HG03439 (cell line): ENCODE results near the gene FNIP1.
"Not testable (repeated sequence)": the region's sequence is repeated elsewhere in the genome, so short reads cannot be mapped to it uniquely, and the experiment has no call there.

Experiments used
- ATAC-seq: cut with Tn5 transposase; IDR thresholded peaks from one replicate; pipeline ENCODE4 v1.9.1; 2021; ENCODE audit warnings: mild to moderate bottlenecking, moderate library complexity; ENCODE audit not compliant: unreplicated experiment

The FNIP1 gene

DNA sequence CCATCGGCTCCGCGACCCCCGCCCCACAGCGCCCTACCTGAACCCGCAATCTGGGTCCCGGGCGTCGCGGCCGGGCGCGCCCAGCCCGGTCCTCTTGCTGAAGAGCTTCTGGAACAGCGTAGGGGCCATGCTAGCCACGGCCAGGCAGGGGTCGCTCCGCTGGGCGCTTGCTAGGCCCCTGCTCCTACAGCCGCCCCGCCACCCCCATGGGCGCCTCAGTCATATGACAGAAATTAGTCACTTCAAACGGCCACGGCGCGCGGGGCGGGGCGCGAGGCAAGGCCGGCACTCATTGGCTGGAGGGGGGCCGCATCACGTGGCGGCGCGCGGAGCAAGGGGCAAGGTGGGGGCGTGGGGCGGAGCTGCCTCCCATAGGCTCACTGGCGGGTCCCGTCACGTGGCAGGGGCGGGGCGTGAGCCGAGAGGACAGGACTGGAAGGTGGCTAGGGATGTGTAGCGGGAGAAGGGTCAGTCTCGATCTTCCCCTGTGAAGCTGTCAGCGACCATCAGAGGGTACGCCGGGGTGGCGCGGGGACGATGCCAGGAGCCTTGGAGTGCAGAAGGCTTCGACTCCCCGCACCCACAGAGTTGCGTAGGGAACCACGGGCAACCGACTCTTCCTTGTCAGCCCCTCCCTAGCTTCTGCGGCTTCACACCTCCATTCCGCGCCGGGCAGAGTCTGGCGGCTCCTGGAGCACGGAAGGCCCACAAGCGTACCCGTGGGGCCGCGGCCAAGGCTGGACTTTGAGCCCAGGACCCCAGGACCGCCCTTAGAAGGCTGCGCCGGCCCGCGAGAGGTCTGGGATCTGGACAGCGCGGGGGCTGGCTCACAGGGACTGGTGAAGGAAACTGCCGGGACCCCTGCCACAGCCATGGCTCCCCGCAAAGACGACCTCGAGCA, at the start of gene FNIP1:
Gene FNIP1 (minus strand): TSS at position 225 of the 901 bp plus-strand sequence. CDS start 96 bp downstream, at position 129.
- ATAC-seq: peak; percentile 93

DNA sequence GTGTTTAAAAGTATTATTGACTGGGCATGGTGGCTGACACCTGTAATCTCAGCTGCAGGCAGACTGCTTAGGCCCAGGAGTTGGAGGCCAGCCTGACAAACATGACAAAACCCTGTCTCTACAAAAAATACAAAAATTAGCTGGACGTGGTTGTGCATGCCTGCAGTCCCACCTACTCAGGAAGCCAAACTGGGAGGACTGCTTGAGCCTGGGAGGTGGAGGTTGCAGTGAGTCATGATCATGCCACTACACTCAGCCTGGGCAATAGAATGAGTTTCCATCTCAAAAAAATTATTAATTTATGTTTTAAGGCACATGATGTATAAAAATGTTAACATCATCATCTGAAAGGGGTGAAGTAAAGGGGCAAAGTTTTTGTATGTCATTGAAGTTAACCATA, 49.7 kb upstream of the FNIP1 start:
- ATAC-seq: no peak

DNA sequence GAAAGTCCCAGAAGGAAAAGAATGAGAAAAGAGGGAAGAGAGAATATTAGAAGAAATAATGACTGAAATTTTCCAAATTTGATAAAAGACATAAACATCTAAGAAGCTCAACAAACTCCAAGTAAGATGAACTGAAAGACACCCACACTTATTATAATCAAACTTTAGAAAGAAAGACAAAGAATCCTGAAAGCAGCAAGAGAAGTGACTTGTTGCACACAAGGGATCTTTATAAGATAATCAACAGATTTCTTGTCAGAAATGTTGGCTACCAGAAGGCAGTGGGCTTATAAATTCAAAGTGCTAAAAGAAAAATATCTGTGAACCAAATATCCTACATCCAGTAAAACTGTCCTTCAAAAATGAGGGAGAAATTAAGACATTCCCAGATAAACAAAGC, 49.0 kb upstream of the FNIP1 start:
- ATAC-seq: no peak

DNA sequence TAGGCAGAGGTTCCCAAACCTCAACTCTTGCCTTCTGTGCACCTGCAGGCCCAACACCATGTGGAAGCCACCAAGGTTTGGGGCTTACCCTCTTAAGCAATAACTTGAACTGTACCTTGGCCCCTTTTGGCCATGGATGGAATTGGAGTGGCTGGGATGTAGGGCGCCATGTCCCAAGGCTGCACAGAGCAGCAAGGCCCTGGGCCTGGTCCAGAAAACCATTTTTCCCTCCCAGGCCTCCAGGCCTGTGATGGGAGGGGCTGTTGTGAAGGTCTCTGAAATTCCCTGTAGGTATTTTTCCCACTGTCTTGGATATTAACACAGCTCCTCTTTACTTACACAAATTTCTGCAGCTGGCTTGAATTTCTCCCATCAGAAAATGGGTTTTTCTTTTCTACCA, 46.2 kb upstream of the FNIP1 start:
- ATAC-seq: not testable (repeated sequence)

DNA sequence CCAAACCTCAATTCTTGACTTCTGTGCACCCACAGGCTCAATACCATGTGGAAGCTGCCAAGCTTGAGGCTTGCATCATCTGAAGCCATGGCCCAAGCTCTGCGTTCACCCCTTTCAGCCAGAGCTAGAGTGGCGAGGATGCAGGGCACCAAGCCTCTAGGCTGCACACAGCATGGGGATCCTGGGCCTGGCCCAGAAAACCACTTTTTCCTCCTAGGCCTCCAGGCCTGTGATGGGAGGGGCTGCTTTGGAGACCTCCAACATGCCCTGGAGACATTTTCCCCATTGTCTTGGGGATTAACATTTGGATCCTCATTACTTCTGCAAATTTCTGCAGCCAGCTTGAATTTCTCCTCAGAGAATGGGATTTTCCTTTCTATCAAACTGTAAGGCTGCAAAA, 35.9 kb upstream of the FNIP1 start:
- ATAC-seq: not testable (repeated sequence)

DNA sequence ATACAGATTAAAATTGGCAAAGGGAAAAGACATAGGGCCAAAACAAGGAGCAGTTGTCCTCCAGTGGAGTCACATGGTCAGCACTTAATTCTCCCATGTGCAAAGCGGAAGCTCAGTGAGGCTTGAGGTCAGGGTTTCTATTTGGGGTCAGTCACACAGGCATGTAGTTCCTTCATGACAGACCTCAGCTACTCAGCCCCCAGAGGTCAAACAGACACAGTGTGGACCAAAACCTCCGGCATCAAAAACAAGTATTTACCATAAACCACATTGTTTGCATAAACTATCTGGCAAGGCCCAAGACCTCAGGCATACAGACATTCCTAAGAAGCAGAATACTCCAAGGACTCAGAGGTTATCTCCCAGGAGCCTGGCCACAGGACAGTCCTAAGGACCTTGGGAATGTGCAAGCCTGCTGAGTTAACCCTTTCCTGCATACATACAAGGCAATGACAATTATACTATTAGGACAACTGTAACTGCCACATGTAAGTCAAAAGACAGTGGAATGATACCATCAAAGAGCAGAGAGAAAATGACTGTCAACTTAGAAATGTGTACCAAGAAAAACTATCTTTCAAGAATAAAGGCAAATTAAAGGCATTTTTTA, 28.7 kb upstream of the FNIP1 start:
- ATAC-seq: peak; percentile 89

DNA sequence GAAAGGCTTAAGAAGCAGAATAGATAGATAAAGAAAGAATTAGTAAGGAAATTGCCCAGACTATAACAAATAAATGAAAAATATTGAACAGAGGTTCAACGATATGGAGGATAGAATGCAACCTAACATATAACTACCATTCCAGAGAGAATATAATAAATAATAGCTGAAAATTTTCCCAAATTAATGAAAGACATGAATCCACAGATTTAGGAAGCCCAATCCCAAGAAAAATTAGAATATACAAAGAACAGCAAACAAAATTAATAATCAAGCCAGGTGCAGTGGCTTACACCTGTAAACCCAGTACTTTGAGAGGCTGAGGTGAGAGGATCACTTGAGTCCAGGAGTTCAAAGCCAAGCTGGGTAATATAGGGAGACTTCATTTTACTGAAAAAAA, 27.8 kb upstream of the FNIP1 start:
- ATAC-seq: no peak

DNA sequence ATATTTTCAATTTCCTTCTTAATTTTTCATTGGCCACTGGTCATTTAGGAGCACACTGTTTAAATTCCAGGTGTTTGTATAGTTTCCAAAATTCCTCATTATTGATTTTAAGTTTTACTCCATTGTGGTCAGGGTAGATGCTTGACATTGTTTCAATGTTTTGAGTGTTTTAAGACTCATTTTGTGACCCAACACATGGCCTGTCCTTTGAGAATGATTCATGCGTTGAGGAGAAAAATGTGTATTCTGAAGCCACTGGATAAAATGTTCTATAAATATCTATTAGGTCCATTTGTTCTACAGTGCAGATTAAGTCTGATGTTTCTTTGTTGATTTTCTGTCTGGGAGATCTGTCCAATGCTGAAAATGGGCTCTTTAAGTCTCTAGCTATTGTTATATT, 24.4 kb upstream of the FNIP1 start:
- no peak for ATAC-seq

DNA sequence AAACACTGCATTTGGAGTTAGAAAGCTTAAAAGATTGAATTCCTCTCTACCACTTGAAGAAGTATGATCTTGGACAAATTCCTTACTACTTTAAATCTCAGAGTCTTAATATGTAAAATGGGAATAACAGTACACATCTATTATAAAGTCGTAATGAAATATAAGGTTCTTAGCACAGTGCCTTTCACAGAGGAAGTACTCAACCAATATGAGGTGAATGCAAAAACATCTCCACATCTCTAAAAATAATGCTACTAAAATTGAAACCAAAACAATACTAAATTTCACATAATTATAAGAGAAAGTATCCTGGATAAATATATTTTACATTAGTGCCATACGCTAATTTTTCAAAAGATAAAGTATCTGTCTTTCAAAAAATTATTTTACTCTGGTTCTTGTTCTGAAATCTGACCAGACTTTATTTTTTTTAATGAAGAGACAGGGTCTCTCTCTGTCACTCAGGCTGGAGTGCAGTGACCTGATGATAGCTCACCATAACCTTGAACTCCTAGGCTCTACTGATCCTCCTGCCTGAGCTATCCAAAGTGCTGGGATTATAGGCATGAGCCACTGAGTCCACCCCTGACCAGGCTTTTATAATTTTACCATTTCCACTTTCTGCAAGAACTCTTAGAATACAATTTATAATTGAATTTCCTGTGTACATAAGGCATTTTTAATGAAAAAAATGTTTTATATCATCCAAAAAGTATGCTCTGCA, 21.3 kb upstream of the FNIP1 start:
- ATAC-seq: no peak

DNA sequence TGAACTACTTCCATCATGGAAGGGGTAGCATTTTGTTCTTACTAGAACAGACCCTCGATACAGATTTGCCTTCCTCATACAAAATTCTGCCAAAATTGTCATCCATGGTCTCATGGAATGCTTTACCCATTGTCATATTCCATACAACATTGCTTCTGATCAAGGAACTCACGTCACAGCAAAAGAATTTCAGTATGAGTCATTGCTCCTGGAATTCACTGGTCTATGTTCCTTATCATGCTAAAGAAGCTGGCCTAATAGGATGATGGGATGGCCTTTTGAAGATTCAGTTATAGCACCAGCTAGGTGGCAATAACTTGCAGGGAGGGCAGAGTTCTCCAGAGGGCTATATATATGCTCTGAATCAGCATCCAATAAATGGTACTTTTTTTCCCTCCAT, 18.2 kb upstream of the FNIP1 start:
- no peak for ATAC-seq

DNA sequence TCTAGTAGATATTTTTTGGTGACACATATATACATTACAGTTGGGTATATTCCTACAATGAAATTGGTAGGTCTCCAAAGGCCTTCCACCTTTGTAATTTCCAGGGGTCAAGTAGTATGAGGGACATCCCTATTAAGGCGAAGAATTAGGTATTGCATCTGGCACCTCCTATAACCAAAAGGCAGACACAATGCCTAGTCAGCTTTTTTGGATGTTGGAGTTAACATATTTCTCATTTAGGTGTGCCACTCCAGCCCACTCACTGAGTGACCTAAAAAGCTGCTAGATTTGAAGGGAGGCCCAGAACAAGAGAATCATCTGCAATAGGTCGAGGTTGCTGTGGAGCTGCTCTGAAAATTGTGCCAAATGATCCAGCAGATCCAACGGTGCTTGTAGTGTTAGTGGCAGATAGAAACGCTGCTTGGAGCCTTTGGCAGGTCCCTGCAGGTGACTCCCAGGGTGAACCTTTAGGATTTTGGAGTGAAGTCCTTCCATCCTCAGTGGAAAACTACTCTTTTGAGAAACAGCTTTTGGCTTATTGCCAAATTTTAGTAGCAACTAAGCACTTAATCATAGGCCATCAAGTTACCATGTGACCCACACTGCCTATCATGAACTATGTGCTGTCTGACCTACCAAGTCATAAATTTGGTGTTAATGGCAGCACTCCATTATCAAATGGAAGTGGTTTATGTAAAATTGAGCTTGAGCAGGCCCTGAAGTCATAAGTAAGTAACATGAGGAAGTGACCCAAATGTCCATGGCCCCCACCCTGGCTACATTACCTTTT, 15.7 kb upstream of the FNIP1 start:
- no peak for ATAC-seq

DNA sequence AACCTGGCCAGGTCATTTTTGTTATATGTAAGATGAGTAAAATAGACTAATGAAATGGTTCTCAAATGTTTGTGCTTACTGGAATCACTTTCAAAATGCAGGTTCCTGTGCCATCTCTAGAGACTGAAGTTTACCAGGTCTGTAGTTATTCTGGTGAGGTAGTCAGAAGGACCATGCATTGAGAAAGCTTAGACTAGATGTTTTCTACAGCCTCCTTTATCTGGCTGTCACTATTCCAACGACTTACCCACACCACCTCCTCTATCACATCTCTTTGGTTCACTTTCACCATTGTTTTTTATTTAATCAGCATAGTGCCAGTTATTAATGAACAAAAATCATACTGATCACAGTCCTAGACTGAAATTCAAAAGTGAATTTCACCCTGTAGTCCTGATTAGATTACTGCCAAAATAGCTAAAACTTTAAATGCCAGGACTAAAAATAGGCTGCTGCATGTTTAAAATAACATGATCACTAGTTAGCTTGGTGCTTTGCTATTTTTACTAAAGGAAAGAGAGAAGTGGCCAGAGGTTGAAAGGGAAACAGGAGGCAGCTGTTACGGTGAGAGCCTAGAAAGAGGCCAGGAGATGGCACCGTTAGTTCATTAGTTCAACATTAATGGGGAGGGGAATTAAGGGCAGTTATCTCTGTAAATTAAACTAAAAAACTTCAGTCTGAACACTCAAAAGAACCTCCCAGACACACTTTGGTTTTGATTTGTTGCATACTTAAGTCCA, 13.9 kb upstream of the FNIP1 start:
- no peak for ATAC-seq

DNA sequence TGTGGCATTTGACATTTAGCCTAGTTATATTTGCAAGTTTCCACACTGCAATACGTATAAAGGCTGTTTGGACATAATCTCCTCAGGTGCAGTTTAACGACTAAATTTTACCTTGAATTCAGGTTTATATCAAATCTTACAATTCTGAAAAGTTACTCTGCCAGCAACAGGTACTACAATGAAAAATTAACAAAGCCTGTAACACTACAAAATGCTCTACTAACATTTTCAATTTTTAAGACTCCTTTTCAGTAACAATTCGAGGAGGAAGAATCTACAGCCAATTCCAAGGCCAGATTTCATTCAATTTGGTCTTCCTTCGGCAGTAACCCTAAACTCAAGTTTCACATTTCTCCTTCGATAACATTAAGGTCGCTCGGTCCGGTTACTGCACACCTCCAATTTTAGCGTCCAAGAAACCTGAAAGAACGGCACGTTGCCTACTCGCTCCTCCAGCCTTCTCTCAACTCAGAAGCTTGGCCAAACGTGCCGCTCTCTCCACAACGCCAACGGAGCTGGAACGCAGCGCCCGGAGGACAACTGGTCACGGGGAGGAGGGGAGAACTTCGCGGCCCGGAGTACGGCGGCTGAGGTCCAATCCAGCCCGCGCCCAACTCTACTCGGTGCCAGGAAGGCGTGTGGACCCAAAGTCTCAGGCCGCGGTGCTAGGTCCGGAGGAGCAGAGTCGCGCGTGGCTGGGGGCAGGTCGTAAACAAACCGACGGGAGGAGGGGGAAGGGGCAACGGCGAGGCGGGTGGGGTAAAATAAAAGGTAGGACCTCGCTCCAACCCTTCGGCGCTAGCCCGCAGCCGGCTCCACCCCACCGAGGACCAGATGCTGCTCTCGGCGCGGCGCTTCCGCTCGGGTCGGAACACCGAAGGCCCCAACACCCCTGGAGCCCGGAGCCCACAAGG, 681 bp downstream of the FNIP1 start:
- ATAC-seq: peak; percentile 11

DNA sequence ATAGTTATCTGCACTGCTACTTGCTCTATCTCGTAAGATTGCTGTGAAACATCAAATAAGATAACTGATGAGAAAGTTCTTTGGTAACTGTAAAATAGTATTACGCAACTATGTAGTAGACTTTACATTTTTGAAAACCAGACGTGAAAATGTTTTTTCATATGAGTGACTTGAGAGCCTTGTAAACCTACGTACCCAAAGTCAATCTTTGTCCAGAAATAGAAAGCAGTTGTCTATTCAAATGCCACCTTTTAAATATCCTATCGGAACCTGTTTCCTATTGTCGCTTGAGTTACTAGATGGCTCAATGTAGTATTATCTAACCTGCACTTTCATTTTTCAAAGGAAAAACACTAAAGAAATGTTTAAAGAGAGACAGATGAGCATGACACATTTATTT, 1.6 kb downstream of the FNIP1 start:
- no peak for ATAC-seq

DNA sequence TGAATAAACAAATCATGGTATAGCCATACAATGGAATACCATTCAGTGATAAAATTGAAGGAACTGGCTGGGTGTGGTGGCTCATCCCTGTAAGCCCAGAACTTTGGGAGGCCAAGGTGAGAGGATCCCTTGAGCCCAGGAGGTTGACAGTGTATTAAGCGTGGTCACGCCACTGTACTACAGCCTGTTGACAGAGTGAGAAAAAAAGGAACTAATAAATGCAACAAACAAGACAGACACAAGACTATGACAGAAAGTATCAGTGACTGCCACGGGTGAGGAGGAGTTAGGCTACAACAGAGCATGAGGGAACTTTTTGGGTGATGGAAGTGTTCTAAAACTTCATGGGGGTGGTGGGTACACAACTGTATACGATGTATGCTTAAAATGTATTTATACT, 2.2 kb downstream of the FNIP1 start:
- no peak for ATAC-seq

DNA sequence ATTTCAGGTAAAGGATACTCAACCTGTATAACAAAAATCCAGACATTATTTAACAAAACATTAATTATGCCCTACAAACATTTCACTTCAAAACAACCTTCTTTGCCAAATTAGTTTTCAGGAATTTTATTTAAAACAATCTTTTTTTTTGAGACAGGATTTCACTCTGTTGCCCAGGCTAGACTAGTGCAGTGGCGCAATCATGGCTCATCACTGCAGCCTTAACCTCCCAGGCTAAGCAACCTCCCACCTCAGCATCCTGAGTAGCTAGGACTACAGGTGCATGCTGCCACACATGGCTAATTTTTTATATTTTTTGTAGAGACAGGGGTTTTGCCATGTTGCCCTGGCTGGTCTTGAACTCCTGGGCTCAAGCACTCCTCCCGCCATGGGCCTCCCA, 3.9 kb downstream of the FNIP1 start:
- ATAC-seq: no peak

DNA sequence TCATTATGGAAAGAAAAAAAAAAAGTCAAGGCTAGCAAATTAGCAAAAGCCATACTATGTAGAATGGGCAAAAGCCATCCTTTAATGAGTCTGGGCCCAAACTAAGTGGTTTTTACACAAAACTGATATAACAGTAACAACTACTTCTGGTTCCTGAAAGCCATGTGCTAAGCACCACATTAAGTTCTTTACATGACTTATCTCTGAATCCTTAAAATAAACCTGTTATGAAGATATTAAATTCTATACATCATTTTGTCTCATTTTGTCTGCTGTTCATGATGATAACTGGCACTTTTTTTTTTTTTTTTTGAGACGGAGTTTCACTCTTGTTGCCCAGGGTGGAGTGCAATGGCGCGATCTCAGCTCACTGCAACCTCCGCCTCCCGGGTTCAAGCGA, 5.0 kb downstream of the FNIP1 start:
- ATAC-seq: no peak

DNA sequence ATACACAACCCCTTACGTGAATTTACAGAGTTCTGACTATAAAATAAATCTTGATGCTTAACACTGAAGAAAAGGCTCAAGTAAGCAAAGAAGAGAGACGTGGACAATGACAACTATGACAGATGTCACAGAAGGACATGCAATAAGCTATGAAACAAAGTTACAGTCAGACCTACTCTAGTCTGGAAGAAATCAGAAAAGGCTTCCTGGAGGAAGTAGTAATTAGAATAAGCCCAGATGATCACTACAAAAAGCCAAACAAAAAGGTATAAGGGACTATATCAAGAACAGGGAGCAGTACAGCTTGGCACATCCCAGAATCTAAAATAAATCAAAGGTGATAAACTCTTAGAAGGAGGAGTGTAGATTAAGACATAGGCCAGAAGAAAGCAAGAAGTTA, 6.3 kb downstream of the FNIP1 start:
- ATAC-seq: no peak

DNA sequence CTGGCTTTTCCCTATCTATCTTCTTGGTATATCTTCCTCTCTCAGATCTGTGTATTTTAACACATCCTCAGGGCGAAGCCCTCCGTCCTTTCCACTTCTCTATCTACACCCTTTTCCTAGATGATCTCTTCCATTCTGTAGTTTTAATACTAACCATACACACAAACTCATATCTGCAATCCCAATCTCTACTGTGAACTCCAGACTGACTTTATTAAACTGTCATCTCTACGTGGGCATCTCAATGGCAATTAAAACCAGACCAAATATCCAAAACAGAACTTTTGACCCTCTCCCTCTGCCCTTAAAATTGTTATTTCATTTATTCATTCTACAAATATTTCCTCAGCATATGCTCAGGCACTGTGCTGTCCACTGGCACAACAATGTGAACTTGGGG, 7.1 kb downstream of the FNIP1 start:
- ATAC-seq: no peak
